Progenitor cell of endocrine pancreas (in vitro differentiated cells): ENCODE data around the gene LRP1B. TPM values are rescaled to one million over a fixed set of nuclear protein-coding genes. Genes with fewer than 3 reads are reported as not detected.

Experiments used
- DNase-seq: peaks from one replicate; pipeline ENCODE4 v3.0.0; 2021; ENCODE audit warnings: low spot score; ENCODE audit not compliant: unreplicated experiment
- H3K27ac Mint-ChIP-seq: 2 replicates; pipeline ENCODE4 v1.8.0; 2021; ENCODE audit warnings: mild to moderate bottlenecking, moderate library complexity, mixed read lengths
- H3K27me3 Mint-ChIP-seq: 2 replicates; pipeline ENCODE4 v1.8.0; 2021; ENCODE audit warnings: mixed read lengths
- H3K36me3 Mint-ChIP-seq: 2 replicates; pipeline ENCODE4 v1.8.0; 2022; ENCODE audit warnings: mixed read lengths; ENCODE audit not compliant: insufficient read depth
- H3K4me1 Mint-ChIP-seq: 2 replicates; pipeline ENCODE4 v1.8.0; 2021; ENCODE audit warnings: low read depth, mixed read lengths
- H3K4me3 Mint-ChIP-seq: 2 replicates; pipeline ENCODE4 v1.8.0; 2021; ENCODE audit warnings: low read depth, mild to moderate bottlenecking, moderate library complexity, mixed read lengths
- H3K9me3 Mint-ChIP-seq: 2 replicates; pipeline ENCODE4 v1.8.0; 2021; ENCODE audit warnings: low read depth, mixed read lengths
- CTCF ChIP-seq: fragments of 200-600 bp; sonication (generic); IDR thresholded peaks from one replicate; pipeline ENCODE4 v1.5.0; 2021; ENCODE audit warnings: antibody characterized with exemption, mild to moderate bottlenecking; ENCODE audit not compliant: unreplicated experiment
- total RNA-seq: library from RNA; stranded (reverse); gene quantifications from 2 replicates; pipeline ENCODE4 v1.2.1, GENCODE V29; 2021

Gene LRP1B
- total RNA-seq, 1 donor from 2014 or later: 0.57 TPM

DNA sequence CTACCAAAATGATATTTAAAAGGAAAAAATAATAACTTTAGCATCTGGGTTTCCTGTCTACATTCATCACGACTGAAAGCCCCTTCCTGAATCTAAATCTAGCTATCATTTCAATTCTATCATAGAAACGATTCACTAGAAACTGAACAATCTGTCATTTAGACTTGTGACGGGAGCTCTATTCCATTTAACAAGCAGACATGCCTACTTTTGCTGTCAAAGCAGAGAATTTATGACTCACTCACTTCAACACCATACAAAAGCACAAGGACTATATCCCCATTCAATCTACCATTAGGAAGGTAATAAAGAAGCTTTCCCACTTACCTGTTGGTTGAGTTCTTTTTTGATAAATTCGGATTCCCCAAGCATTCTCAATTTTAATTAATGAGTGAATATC, 1072.3 kb downstream of the LRP1B start:
- H3K4me3 Mint-ChIP-seq: no peak overlapping the region
- H3K27ac Mint-ChIP-seq: no peak overlapping the region
- no peaks in the 10 kb centered on the region for H3K36me3 Mint-ChIP-seq
- H3K9me3 Mint-ChIP-seq: no peaks in the 10 kb centered on the region
- TF ChIP-seq CTCF: no peak
- peaks cover 5% of the 10 kb centered on the region for H3K27me3 Mint-ChIP-seq
- DNase-seq: no peak
- peaks cover 9% of the 10 kb centered on the region for H3K4me1 Mint-ChIP-seq

DNA sequence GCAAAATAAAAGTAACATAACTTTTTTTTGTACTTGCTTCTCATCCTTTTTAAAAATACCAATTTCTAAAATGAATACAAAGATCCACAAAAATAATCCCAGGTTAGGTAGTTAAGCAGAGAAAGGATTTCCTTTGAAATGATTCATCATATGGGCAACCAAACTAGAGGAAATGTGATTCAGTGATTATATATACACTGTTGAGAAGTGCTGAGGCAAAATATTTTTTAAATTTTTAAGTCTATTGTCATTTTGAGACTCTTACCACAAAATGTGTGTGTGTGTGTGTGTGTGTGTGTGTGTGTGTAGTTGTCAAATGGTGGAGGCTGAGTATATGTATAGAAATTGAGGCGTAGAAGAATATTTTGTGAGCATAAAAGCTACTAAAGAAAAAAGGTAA, 1075.3 kb downstream of the LRP1B start:
- DNase-seq: no peak
- H3K27ac Mint-ChIP-seq: no peak overlapping the region
- no peaks in the 10 kb centered on the region for H3K4me1 Mint-ChIP-seq
- no peaks in the 10 kb centered on the region for H3K9me3 Mint-ChIP-seq
- no peaks in the 10 kb centered on the region for H3K36me3 Mint-ChIP-seq
- peaks cover under 1% of the 10 kb centered on the region for H3K27me3 Mint-ChIP-seq
- no peak for TF ChIP-seq CTCF
- no peak overlapping the region for H3K4me3 Mint-ChIP-seq

GRCh38 chr2:141048951-141049350, 1081.9 kb downstream of the LRP1B start:
- Mint-ChIP-seq H3K4me3 (no peak overlapping the region), H3K4me1 (no peaks in the 10 kb centered on the region), H3K9me3 (no peaks in the 10 kb centered on the region), H3K36me3 (no peaks in the 10 kb centered on the region), H3K27ac (no peak overlapping the region), H3K27me3 (no peaks in the 10 kb centered on the region)
- TF ChIP-seq CTCF: no peak
- no peak for DNase-seq

DNA sequence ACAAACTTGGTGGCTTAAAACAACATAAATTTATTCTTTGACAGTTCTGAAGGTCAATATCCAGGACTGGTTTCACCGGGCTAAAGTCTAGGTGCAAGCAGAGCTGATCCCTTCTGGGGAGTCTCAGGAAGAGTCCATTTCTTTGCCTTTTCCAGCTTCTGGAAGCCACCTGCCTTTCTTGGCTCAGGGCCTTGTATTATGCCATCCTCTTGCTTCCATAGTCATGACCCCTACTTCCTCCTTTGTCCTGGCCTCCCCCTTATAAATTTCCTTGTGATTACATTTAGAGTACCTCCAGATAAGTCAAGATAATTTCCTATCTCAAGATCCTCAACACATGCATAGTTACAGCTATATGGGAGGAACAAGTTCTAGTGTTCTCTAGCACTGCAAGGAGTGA, 1089.5 kb downstream of the LRP1B start:
- no peaks in the 10 kb centered on the region for H3K4me1 Mint-ChIP-seq
- H3K9me3 Mint-ChIP-seq: no peaks in the 10 kb centered on the region
- no peak overlapping the region for H3K27ac Mint-ChIP-seq
- no peak for DNase-seq
- TF ChIP-seq CTCF: no peak
- H3K27me3 Mint-ChIP-seq: no peaks in the 10 kb centered on the region
- no peaks in the 10 kb centered on the region for H3K36me3 Mint-ChIP-seq
- no peak overlapping the region for H3K4me3 Mint-ChIP-seq

DNA sequence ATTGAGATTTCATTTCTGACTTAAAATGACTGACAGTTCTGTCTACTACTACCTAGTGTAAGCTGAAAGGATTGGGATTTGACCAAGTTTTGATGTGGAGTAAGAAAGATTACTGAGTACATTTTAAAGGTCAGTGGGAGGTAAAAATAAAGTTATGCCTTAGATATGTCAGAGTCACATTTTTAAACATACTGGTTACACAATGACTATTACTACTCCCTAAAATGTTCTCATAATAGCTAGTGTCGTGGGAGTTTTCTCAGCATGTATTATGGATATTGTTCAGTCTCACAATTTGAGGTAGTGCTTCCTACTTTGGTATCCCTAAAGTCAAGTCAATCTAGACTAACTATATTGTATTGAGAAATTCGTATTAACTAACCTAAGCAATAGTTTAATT, 1092.5 kb downstream of the LRP1B start:
- H3K4me1 Mint-ChIP-seq: no peaks in the 10 kb centered on the region
- H3K9me3 Mint-ChIP-seq: no peaks in the 10 kb centered on the region

More for the DNA sequence above, 1092.5 kb downstream of the LRP1B start:
- Mint-ChIP-seq H3K36me3 (no peaks in the 10 kb centered on the region), H3K4me3 (no peak overlapping the region), H3K27me3 (no peaks in the 10 kb centered on the region), H3K27ac (no peak overlapping the region)
- no peak for TF ChIP-seq CTCF
- no peak for DNase-seq
